ENCODE data around the gene TMPRSS12.
"Not testable (repeated sequence)": the region's sequence is repeated elsewhere in the genome, so short reads cannot be mapped to it uniquely, and the experiment has no call there.

Gene TMPRSS12

GRCh38 chr12:50842637-50843493 lies at the start of gene TMPRSS12:
TMPRSS12 (plus strand) TSS chr12:50842926; CDS start chr12:50842965, 39 bp downstream.
- peak in 4 of 14 donors; percentile 2 to 10 (median 4) for DNase-seq

GRCh38 chr12:50799908-50800307 lies 42.8 kb upstream of the TMPRSS12 start:
- no peak for DNase-seq

GRCh38 chr12:50803230-50803875 lies 39.4 kb upstream of the TMPRSS12 start:
- no peak for DNase-seq

GRCh38 chr12:50806176-50806575 lies 36.5 kb upstream of the TMPRSS12 start:
- DNase-seq, result peak in 1 of 14 donors; percentile 88

GRCh38 chr12:50809131-50809530 lies 33.6 kb upstream of the TMPRSS12 start:
- DNase-seq, result not testable (repeated sequence)

GRCh38 chr12:50814921-50815320 lies 27.8 kb upstream of the TMPRSS12 start:
- not testable (repeated sequence) for DNase-seq

GRCh38 chr12:50820177-50820576 lies 22.5 kb upstream of the TMPRSS12 start:
- DNase-seq, result no peak

- no peak for DNase-seq
These were observed 20.6 kb upstream of the TMPRSS12 start for GRCh38 chr12:50822082-50822481.

GRCh38 chr12:50823724-50824123 lies 19.0 kb upstream of the TMPRSS12 start:
- not testable (repeated sequence) for DNase-seq

GRCh38 chr12:50824914-50825313 lies 17.8 kb upstream of the TMPRSS12 start:
- DNase-seq, result no peak

- DNase-seq, result peak in 2 of 14 donors; percentile 9 to 14
These were observed 17.3 kb upstream of the TMPRSS12 start for GRCh38 chr12:50825372-50825838.

GRCh38 chr12:50828121-50828520 lies 14.6 kb upstream of the TMPRSS12 start:
- DNase-seq, result no peak

- peak in 6 of 14 donors; percentile 8 to 27 (median 15) for DNase-seq
These were observed 13.8 kb upstream of the TMPRSS12 start for GRCh38 chr12:50828886-50829285.

GRCh38 chr12:50833801-50834200 lies 8.9 kb upstream of the TMPRSS12 start:
- DNase-seq, result not testable (repeated sequence)

GRCh38 chr12:50839042-50839441 lies 3.7 kb upstream of the TMPRSS12 start:
- no peak for DNase-seq

GRCh38 chr12:50840809-50841487 lies 1.8 kb upstream of the TMPRSS12 start:
- no peak for DNase-seq

GRCh38 chr12:50841716-50842531 lies 802 bp upstream of the TMPRSS12 start:
- no peak for DNase-seq

GRCh38 chr12:50845021-50845647 lies 2.4 kb downstream of the TMPRSS12 start:
- no peak for DNase-seq

- no peak for DNase-seq
These were observed 6.2 kb downstream of the TMPRSS12 start for GRCh38 chr12:50848963-50849362.

- not testable (repeated sequence) for DNase-seq
These were observed 12.5 kb downstream of the TMPRSS12 start for GRCh38 chr12:50855218-50855617.

GRCh38 chr12:50855679-50856078 lies 13.0 kb downstream of the TMPRSS12 start:
- DNase-seq, result not testable (repeated sequence)

All from C1 segment of cervical spinal cord (tissue), 14 donors.